Non-pigmented ciliary epithelial cell (primary cell): ENCODE data around the gene CTIF.

Experiments
- DNase-seq: peaks from one replicate; pipeline ENCODE4 v3.0.0-alpha.2; 2010; ENCODE audit warnings: low read depth

CTIF gene

DNA sequence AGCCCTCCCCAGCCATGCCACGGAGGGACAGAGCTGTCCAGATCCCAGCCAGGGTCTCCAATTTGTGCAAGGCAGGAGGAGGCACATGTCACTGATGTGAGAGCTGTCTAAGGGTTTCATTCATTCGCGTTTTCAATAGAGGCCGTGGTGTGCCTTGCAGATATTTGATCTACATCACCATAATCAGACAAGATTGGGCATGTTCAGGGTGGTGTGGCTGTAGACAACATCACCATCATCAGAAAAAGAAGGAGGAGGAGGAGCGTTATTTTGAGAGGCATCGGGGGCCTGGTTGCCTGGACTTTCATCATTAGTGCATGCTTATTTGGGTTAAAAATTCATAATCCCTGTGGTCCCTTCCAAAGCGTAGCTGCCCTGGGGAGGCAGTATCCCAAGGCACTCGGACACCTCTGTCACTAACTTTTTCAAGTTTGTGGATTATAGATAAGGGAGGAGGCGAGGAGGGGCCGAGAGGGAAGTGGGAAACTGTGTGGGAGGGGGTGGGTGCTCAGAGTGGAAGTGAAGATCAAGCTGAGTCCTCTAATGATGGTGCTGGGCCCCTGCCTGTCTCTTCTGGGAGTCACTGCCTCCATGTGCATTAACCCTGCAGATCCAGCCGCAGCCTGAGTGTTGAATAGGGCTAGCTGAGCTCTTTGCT is 194.1 kb downstream of the CTIF start:
- DNase-seq = no peak

GRCh38 chr18:48733643-48734253 is 194.9 kb downstream of the CTIF start:
- DNase-seq = no peak

DNA sequence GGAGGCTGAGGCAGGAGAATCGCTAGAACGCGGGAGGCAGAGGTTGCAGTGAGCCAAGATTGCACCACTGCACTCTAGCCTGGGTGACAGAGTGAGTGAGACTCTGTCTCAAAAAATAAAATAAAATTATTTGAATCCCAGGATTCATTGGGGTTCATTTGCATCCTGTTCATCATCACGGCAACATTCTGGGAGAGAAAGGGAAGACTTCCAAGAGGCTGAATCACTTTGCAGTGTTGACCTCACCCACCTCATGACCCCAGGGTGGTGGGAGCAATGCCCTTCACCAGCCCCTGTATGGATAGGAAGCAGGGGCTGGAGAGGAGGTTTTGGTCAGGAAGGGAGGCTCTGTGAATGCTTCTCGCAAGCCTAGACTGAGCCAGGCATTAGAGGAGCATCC is 195.6 kb downstream of the CTIF start:
- DNase-seq = no peak

GRCh38 chr18:48735080-48735676 is 196.3 kb downstream of the CTIF start:
- DNase-seq = no peak

DNA sequence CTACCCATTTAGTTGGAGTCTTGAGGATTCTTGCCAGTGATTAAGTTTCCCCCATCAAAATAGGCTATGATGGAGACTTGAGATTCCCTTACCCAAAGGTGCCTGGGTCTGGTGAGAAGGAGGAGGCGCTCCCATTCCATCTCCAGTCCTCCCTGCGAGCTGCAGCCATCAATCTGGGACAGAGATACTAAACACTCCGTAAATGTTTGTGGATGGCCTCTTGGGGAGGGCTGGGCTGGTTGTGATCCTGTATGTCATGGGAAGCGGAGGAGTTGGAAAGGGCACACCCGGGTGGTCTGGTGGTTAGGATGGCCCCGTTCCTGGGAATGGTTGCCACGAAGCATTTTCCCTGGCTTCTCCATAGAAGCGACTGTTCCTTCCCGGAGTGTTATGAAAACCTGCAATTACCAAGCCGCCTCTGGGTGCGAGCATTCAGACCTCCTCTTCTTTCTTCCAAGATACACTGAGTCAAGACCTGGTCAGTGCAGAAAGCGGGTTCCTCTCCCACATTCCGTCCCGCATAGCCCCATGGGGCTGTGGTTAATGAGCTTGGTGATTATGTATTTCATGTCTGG is 196.9 kb downstream of the CTIF start:
- DNase-seq = no peak

DNA sequence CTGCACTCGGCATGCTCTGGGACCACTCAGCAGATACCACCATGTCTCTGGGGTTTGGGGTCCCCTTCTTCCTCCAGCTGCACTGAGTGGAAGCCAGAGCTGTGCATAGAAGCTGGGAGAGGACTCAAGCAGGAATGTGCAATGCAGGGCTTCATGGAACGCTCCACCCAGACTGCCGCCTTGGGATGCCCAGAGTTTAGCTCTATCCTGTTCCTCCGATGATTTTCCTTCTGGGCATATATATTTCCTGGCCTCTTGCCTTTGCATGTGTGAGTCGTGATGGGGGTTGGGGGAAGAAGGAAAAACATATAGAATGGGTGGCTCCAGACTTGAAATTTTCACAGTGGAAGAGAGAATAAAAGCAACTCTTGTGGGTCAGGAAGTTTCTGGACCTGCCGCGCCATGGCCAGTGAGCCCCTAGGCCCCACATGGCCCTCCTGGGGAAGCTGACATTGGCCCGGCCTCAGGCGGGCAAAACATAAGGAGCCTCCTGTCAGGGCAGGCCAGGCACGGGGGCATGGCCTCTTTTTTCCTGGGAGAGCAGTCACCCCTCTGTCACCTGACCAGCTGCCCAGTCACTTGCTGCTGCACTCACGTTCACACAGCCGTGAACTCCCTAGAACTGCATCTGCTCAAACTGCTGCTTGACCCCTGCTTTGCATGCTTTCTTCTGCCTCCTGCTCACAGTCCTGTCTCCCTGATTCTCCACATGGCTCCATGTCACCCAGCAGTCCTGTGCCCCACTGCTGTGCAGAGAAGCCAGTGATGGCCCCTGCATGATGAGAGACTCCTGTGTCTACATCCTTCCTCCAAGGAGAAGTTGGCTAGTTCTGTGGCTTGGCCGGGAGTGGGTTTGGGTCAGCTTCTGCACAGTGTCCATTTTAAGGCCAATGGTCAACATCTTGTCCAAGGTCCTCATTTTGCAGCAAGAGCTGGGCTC is 197.8 kb downstream of the CTIF start:
- no peak for DNase-seq

DNA sequence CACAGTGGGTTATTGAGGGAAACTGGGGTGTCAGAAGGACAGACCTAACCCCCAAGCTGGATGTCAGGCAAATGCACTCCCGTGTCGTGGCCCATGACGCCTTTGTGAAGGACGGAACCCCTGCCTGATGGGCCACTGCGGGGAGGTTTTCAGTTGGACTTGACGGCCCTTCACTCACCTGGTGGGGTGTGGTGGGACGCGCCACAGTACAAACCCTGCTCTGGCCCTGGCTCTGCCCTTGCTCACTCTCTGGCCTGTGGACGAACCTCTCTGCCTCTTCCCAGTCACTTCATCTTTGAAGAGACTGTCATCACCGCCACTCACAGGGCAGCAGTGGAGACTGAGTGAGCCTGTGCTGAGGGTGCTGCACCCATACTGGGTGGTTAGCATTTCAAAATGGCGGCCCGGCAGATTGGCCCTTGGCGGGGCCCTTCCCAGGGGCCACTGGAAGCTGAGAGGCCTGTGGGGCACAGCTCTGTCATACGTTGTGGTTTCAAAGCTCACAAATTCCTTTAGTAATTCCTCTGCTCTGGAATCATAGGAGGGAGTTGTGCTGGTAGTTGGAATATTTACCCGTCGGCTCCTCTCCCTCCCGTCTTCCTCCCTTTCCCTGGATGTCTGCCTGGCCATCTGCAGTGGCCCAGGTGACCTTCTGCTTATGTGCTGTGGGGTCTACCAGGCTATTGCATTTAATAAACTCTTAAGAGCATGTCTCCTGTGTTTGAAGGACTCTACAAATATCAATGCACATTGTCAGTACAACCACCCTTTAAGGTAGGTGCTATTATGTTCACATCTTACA is 200.6 kb downstream of the CTIF start:
- DNase-seq = no peak

- no peak for DNase-seq
Observed at GRCh38 chr18:48740068-48740440, 201.2 kb downstream of the CTIF start.

DNA sequence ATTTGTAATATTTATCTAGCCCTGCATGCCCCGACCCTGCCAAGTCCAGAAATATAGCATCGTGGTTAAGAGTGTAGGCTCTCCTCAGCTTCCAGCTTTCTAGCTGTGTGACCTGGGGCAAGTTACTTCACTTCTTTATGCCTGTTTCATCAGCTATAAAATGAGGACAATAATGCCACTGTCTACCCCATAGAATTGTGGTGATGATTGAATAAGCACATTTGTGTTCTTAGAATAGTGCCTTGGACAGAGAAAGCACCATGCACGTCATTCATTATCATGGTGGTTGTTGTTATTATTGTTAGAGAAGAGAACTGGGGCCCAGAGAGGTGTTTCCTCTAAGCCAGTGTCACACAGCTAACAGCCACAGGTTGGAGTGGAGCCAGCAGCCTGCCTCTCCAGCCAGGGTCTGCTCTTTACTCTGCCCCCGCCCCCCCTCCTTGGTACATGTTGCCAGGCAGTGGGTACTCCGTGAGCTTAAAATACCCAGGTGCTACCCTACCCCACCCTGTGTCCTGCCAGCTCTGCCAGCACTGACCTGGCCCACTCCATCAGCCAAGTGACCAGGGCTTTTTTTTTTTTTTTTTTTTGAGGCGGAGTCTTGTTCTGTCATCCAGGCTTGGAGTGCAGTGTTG is 202.1 kb downstream of the CTIF start:
- no peak for DNase-seq

- DNase-seq = no peak
Observed at GRCh38 chr18:48741866-48742265, 203.0 kb downstream of the CTIF start.

- DNase-seq = no peak
Observed at GRCh38 chr18:48742304-48742703, 203.5 kb downstream of the CTIF start.

- DNase-seq = no peak
Observed at GRCh38 chr18:48742706-48743475, 204.1 kb downstream of the CTIF start.

DNA sequence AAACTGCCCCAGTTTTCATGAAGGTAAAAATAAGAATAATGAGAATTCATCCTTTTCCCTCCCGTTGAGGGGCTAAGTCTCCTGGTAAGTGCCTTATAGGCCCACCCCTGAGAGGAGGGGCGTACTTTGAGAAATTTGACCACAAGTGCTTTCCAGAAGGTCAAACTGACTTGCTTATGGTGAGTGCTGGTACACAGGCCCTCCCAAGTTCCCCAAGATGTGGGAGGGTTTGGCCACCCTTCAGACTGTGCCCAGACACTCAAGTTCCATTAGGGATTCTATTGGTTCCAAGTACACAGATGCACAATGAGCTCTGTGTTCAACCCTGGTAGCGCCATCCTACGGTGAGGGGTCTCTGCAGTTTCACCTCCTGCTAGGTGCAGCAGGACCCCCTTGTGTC is 205.1 kb downstream of the CTIF start:
- DNase-seq = no peak

GRCh38 chr18:48745293-48745692 is 206.5 kb downstream of the CTIF start:
- DNase-seq = no peak

DNA sequence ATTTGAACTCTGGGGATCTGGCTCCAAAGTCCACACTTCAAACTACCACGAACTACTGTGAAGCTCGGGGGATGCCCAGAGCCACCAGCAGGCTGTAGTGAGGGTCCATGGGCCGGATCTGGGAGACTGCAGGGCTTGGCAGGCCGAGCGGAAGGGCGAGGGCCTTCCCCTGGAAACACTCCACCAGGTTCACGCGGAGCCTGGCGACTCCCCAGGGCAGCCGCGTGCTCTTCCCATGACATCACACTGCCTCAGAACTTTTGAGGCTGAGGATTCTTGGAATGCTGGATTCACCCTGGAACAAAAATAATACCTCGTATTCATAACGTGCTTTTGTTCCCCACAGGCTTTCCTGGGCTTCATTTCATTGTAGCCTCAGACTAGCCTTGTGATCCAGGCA is 210.9 kb downstream of the CTIF start:
- no peak for DNase-seq

GRCh38 chr18:48750485-48751175 is 211.8 kb downstream of the CTIF start:
- DNase-seq = no peak

GRCh38 chr18:48751727-48752468 is 213.1 kb downstream of the CTIF start:
- no peak for DNase-seq

GRCh38 chr18:48752478-48752877 is 213.6 kb downstream of the CTIF start:
- DNase-seq = no peak

- DNase-seq = no peak
Observed at GRCh38 chr18:48752928-48753327, 214.1 kb downstream of the CTIF start.
